Liver (tissue), 9 donors: Measurements from ENCODE around the gene NUDT16. TPM values are rescaled to one million over a fixed set of nuclear protein-coding genes. Genes with fewer than 3 reads are reported as not detected.

ENCODE experiments used
- DNase-seq: peaks from one replicate; pipeline ENCODE4 v3.0.0-alpha.2; 2017; ENCODE audit warnings: low spot score
- H3K27ac ChIP-seq, 2 donors: one replicate each; pipeline ENCODE4 v1.7.0; 2013; ENCODE audit warnings: inconsistent platforms in 2 of 2, low read length in 2 of 2, control low read depth in 1 of 2, low read depth in 1 of 2, mild to moderate bottlenecking in 1 of 2
- H3K27me3 ChIP-seq, 4 donors: one replicate each; pipeline versions ENCODE4 v1.6.1 to v1.7.0; 2013; ENCODE audit warnings: low read length in 3 of 4, inconsistent platforms in 1 of 4, mild to moderate bottlenecking in 1 of 4, moderate library complexity in 1 of 4; ENCODE audit not compliant: control insufficient read depth in 4 of 4, insufficient read depth in 4 of 4
- H3K36me3 ChIP-seq, 4 donors: one replicate each; pipeline versions ENCODE4 v1.6.1 to v1.7.0; 2013; ENCODE audit warnings: low read length in 3 of 4, mild to moderate bottlenecking in 3 of 4, low read depth in 1 of 4, moderate library complexity in 1 of 4; ENCODE audit not compliant: control insufficient read depth in 4 of 4, insufficient read depth in 3 of 4
- H3K4me1 ChIP-seq, 4 donors: one replicate each; pipeline versions ENCODE4 v1.6.1 to v1.7.0; 2013; ENCODE audit warnings: low read length in 3 of 4, mild to moderate bottlenecking in 3 of 4, moderate library complexity in 1 of 4; ENCODE audit not compliant: control insufficient read depth in 4 of 4, insufficient read depth in 4 of 4
- H3K4me3 ChIP-seq, 3 donors: one replicate each; pipeline versions ENCODE4 v1.6.1 to v1.7.0; 2013; ENCODE audit warnings: low read length in 3 of 3, control low read depth in 1 of 3, low read depth in 1 of 3, mild to moderate bottlenecking in 1 of 3
- H3K9ac ChIP-seq, 2 donors: one replicate each; pipeline ENCODE4 v1.7.0; 2013; ENCODE audit warnings: low read length in 2 of 2, mild to moderate bottlenecking in 2 of 2, moderate library complexity in 2 of 2, control low read depth in 1 of 2, low read depth in 1 of 2
- H3K9me3 ChIP-seq, 4 donors: one replicate each; pipeline versions ENCODE4 v1.6.1 to v1.7.0; 2013; ENCODE audit warnings: low read length in 3 of 4; ENCODE audit not compliant: control insufficient read depth in 4 of 4
- EGR1 ChIP-seq, 2 donors: IDR thresholded peaks; 2 replicates each; pipeline ENCODE4 v1.6.1; 2016 to 2018; ENCODE audit warnings: antibody characterized with exemption in 2 of 2, low read depth in 2 of 2
- FOXA1 ChIP-seq: IDR thresholded peaks from 2 replicates; pipeline ENCODE4 v1.6.1; 2016; ENCODE audit warnings: antibody characterized with exemption
- FOXA2 ChIP-seq: IDR thresholded peaks from 2 replicates; pipeline ENCODE4 v1.6.1; 2016; ENCODE audit warnings: antibody characterized with exemption
- GABPA ChIP-seq, 2 donors: IDR thresholded peaks in 1 of 2; conservative IDR thresholded peaks in 1 of 2; 2 replicates each; pipeline ENCODE4 v1.6.1; 2016; ENCODE audit warnings: antibody characterized with exemption in 2 of 2, mild to moderate bottlenecking in 1 of 2, moderate library complexity in 1 of 2
- HNF4A ChIP-seq, 2 donors: conservative IDR thresholded peaks; 2 replicates each; pipeline ENCODE4 v1.6.1; 2016; ENCODE audit warnings: antibody characterized with exemption in 2 of 2, mild to moderate bottlenecking in 2 of 2
- HNF4G ChIP-seq: IDR thresholded peaks from 2 replicates; pipeline ENCODE4 v1.6.1; 2016; ENCODE audit warnings: antibody characterized with exemption
- JUND ChIP-seq, 2 donors: IDR thresholded peaks; 2 replicates each; pipeline ENCODE4 v1.6.1; 2016; ENCODE audit warnings: antibody characterized with exemption in 2 of 2
- NR2F2 ChIP-seq: IDR thresholded peaks from 2 replicates; pipeline ENCODE4 v1.6.1; 2016; ENCODE audit warnings: antibody characterized with exemption
- RAD21 ChIP-seq, 2 donors: IDR thresholded peaks; 2 replicates each; pipeline ENCODE4 v1.6.1; 2016; ENCODE audit warnings: antibody characterized with exemption in 2 of 2, mild to moderate bottlenecking in 2 of 2
- RXRA ChIP-seq, 2 donors: IDR thresholded peaks; 2 replicates each; pipeline ENCODE4 v1.6.1; 2017 to 2018; ENCODE audit warnings: antibody characterized with exemption in 2 of 2, mild to moderate bottlenecking in 1 of 2
- SP1 ChIP-seq: IDR thresholded peaks from 2 replicates; pipeline ENCODE4 v1.6.1; 2018; ENCODE audit warnings: antibody characterized with exemption, mild to moderate bottlenecking
- TAF1 ChIP-seq: conservative IDR thresholded peaks from 2 replicates; pipeline ENCODE4 v1.6.1; 2016; ENCODE audit warnings: antibody characterized with exemption, mild to moderate bottlenecking
- YY1 ChIP-seq: IDR thresholded peaks from 2 replicates; pipeline ENCODE4 v1.6.1; 2016; ENCODE audit warnings: antibody characterized with exemption, mild to moderate bottlenecking
- WGBS: extraction: QIAGEN DNeasy Blood & Tissue Kit; methylation state at CpG from one replicate; pipeline ENCODE4 v1.1.7; 2013; 5-methylcytosine and 5-hydroxymethylcytosine counted together
- polyA plus RNA-seq, 2 donors: library from polyadenylated mRNA; stranded (reverse) in 1 of 2; unstranded in 1 of 2; fragments of 200-250 nt in 1 of 2; fragments of >200 nt in 1 of 2; fragmentation: Nextera tagmentation in 1 of 2; extraction: Ambion mirVana in 1 of 2; gene quantifications; one replicate each; pipeline versions ENCODE4 v1.2.1 to v1.2.3, GENCODE V29; 2013 to 2015
- total RNA-seq, 2 donors: library from RNA; depleted of rRNA; stranded (reverse); fragments of >200 nt; gene quantifications; one replicate each; pipeline ENCODE4 v1.2.3, GENCODE V29; 2014
- TF ChIP-seq, protein P1 (sequence below): IDR thresholded peaks from 2 replicates; pipeline ENCODE4 v1.6.1; 2016; ENCODE audit warnings: antibody characterized with exemption, mild to moderate bottlenecking
- TF ChIP-seq, protein P2 (sequence below): IDR thresholded peaks from 2 replicates; pipeline ENCODE4 v1.6.1; 2016; ENCODE audit warnings: antibody characterized with exemption
- TF ChIP-seq, protein P3 (sequence below): fragments of 150-350 bp; IDR thresholded peaks from 2 replicates; pipeline ENCODE4 v1.5.1; 2017; ENCODE audit warnings: improper control_type of control experiment, low read depth, low read length; ENCODE audit not compliant: missing input control
- TF ChIP-seq, protein P4 (sequence below): IDR thresholded peaks from 2 replicates; pipeline ENCODE4 v1.6.1; 2016; ENCODE audit warnings: antibody characterized with exemption
- TF ChIP-seq, protein P5 (sequence below): IDR thresholded peaks from 2 replicates; pipeline ENCODE4 v1.6.1; 2016; ENCODE audit warnings: antibody characterized with exemption
- donor health status: healthy.
- donor health status: healthy.
- donor health status: healthy.
- donor health status: healthy.
- donor health status: healthy.

Gene NUDT16
- total and polyA plus RNA-seq, 4 donors: 11.3 to 33.0 (median 17.1) TPM

DNA sequence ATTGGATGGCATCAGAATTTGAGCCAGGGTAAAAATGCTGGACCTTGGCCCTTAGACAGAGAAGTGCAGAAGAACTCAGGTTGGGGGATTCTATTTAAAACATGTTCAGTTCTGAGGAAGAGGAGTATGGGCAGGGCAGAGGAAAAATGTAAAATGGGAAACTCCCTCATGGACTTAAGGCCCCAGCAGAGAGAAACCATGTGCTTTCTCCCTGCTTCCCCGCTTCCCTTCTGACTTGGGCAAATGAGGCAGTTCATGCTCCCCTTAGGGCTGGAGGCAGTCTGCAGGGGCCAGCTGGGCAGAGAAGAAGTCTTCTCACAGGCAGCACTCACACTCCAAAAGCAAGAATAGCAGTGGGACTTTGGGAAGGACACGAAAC lies 9.9 kb upstream of the NUDT16 start:
- H3K4me1 ChIP-seq: peaks cover 0 to 4% (median 0%) of the 10 kb centered on the region in 4 donors
- TF ChIP-seq, protein P1, sequence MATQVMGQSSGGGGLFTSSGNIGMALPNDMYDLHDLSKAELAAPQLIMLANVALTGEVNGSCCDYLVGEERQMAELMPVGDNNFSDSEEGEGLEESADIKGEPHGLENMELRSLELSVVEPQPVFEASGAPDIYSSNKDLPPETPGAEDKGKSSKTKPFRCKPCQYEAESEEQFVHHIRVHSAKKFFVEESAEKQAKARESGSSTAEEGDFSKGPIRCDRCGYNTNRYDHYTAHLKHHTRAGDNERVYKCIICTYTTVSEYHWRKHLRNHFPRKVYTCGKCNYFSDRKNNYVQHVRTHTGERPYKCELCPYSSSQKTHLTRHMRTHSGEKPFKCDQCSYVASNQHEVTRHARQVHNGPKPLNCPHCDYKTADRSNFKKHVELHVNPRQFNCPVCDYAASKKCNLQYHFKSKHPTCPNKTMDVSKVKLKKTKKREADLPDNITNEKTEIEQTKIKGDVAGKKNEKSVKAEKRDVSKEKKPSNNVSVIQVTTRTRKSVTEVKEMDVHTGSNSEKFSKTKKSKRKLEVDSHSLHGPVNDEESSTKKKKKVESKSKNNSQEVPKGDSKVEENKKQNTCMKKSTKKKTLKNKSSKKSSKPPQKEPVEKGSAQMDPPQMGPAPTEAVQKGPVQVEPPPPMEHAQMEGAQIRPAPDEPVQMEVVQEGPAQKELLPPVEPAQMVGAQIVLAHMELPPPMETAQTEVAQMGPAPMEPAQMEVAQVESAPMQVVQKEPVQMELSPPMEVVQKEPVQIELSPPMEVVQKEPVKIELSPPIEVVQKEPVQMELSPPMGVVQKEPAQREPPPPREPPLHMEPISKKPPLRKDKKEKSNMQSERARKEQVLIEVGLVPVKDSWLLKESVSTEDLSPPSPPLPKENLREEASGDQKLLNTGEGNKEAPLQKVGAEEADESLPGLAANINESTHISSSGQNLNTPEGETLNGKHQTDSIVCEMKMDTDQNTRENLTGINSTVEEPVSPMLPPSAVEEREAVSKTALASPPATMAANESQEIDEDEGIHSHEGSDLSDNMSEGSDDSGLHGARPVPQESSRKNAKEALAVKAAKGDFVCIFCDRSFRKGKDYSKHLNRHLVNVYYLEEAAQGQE: no peak
- TF ChIP-seq RXRA (IDR thresholded peaks at IDR 0.05): no peak
- TF ChIP-seq JUND (IDR thresholded peaks at IDR 0.05): no peak
- TF ChIP-seq, protein P2, sequence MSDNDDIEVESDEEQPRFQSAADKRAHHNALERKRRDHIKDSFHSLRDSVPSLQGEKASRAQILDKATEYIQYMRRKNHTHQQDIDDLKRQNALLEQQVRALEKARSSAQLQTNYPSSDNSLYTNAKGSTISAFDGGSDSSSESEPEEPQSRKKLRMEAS: no peak
- no peak for TF ChIP-seq HNF4G
- TF ChIP-seq RAD21 (IDR thresholded peaks at IDR 0.05): no peak
- no peak for TF ChIP-seq HNF4A (conservative IDR thresholded peaks at IDR 0.05)
- TF ChIP-seq TAF1: no peak
- TF ChIP-seq, protein P3, sequence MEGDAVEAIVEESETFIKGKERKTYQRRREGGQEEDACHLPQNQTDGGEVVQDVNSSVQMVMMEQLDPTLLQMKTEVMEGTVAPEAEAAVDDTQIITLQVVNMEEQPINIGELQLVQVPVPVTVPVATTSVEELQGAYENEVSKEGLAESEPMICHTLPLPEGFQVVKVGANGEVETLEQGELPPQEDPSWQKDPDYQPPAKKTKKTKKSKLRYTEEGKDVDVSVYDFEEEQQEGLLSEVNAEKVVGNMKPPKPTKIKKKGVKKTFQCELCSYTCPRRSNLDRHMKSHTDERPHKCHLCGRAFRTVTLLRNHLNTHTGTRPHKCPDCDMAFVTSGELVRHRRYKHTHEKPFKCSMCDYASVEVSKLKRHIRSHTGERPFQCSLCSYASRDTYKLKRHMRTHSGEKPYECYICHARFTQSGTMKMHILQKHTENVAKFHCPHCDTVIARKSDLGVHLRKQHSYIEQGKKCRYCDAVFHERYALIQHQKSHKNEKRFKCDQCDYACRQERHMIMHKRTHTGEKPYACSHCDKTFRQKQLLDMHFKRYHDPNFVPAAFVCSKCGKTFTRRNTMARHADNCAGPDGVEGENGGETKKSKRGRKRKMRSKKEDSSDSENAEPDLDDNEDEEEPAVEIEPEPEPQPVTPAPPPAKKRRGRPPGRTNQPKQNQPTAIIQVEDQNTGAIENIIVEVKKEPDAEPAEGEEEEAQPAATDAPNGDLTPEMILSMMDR: no peak
- TF ChIP-seq YY1: no peak
- TF ChIP-seq FOXA1: no peak
- TF ChIP-seq EGR1 (IDR thresholded peaks at IDR 0.05; ENCODE audit: low read depth in 2 of 2): no peak
- TF ChIP-seq, protein P4, sequence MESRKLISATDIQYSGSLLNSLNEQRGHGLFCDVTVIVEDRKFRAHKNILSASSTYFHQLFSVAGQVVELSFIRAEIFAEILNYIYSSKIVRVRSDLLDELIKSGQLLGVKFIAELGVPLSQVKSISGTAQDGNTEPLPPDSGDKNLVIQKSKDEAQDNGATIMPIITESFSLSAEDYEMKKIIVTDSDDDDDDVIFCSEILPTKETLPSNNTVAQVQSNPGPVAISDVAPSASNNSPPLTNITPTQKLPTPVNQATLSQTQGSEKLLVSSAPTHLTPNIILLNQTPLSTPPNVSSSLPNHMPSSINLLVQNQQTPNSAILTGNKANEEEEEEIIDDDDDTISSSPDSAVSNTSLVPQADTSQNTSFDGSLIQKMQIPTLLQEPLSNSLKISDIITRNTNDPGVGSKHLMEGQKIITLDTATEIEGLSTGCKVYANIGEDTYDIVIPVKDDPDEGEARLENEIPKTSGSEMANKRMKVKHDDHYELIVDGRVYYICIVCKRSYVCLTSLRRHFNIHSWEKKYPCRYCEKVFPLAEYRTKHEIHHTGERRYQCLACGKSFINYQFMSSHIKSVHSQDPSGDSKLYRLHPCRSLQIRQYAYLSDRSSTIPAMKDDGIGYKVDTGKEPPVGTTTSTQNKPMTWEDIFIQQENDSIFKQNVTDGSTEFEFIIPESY: no peak
- no peak for TF ChIP-seq GABPA (IDR thresholded peaks at IDR 0.05 in 1 of 2, conservative IDR thresholded peaks at IDR 0.05 in 1 of 2)
- TF ChIP-seq FOXA2: no peak
- TF ChIP-seq SP1: no peak
- TF ChIP-seq, protein P5, sequence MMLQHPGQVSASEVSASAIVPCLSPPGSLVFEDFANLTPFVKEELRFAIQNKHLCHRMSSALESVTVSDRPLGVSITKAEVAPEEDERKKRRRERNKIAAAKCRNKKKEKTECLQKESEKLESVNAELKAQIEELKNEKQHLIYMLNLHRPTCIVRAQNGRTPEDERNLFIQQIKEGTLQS: no peak
- TF ChIP-seq NR2F2: no peak
- H3K27me3 ChIP-seq: no peaks in the 10 kb centered on the region
- H3K27ac ChIP-seq: no peak overlapping the region
- no peak overlapping the region for H3K4me3 ChIP-seq
- DNase-seq: no peak
- H3K9me3 ChIP-seq: no peaks in the 10 kb centered on the region
- H3K36me3 ChIP-seq: peaks cover 2 to 11% (median 9%) of the 10 kb centered on the region in 4 donors
- 85% methylated on average over 2 of the region's 2 CpGs for WGBS
- no peak overlapping the region for H3K9ac ChIP-seq
